Measurements from ENCODE around the gene CDKAL1.
"Not testable (repeated sequence)": the region's sequence is repeated elsewhere in the genome, so short reads cannot be mapped to it uniquely, and the experiment has no call there.

CDKAL1 gene

DNA sequence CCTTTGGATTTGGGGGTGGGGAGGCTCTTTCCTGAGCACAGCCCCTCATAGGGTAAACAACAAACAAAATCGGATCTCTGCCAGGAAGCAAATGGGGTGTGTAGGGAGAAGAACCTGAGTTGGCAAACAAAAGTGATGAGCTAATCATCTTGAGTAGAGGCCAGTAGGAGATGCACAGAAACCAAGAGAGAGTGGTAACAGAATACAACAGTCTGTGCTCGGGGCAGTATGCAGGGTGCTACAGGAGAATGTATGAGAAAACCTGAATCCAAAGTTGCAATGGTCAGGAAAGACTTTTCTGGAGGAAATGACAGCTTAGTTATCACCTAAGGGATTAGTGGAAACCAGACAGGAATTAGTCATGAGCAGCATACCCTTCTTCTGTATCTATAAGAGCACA is 177.8 kb downstream of the CDKAL1 start:
- no peak for DNase-seq

DNA sequence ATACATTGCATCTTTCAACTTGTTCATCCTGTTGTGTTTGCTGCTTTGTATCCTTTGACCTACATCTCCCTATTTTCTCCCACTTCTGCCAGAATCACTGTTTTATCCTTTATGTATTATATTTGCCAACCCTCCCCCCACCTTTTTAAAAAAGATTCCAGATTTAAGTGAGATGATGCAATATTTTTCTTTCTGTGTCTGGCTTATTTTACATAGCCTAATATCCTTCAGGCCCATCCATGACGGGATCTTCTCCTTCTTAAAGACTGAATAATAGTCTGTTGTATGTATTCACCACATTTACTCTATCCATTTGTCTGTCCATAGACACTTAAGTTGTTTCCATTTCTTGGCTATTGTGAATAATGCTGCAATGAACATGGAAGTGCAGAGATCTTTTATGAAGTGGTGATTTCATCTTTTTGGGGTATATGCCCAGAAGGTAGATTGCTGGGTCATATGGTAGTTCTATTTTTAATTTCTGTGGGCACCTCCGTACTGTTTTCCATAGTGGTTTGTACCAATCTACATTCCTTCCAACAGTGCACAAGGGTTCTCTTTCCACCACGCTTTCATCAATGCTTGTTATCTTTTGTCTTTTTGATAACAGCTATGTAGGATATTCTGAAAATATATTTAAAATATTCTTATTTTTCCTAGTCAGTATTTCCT is 181.0 kb downstream of the CDKAL1 start:
- no peak for DNase-seq

DNA sequence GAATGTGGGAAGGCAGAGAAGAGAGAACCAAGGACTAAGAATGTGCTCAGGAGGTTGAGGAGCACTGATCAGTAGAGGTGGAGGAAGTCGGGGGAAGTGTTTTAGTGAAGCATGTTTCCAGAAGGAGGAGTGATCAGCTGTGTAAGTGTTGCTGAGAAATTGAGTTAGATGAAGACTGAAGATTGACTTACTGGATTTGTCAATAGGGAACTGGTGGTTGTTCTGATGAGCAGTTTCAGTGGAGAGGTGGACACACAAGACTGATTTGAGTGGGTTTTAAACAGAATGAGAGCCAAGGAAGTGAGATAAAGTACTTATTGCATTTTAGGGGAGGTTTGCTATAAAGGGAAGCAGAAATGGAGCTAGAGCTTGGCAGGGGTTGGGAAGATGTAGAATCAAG is 182.6 kb downstream of the CDKAL1 start:
- no peak for DNase-seq

DNA sequence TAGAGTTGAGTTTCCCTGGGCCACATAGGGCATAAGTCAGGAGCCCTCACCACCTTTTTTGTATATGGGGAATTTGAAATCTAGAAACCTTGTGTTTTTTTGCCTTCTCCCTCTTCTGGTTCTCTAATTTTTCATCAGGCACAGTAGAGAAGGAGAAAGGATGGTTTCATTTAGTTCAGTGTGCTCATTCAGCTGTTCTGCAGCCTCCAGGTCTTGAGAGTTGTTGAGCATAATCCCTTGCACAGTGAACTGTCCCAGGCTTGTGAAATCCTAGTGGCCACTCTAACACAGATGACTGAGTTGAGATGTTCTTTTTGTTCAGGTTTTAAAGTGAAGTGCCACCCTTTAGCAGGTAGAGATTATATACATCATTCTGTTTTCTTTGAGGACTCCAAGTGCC is 183.5 kb downstream of the CDKAL1 start:
- no peak for DNase-seq

DNA sequence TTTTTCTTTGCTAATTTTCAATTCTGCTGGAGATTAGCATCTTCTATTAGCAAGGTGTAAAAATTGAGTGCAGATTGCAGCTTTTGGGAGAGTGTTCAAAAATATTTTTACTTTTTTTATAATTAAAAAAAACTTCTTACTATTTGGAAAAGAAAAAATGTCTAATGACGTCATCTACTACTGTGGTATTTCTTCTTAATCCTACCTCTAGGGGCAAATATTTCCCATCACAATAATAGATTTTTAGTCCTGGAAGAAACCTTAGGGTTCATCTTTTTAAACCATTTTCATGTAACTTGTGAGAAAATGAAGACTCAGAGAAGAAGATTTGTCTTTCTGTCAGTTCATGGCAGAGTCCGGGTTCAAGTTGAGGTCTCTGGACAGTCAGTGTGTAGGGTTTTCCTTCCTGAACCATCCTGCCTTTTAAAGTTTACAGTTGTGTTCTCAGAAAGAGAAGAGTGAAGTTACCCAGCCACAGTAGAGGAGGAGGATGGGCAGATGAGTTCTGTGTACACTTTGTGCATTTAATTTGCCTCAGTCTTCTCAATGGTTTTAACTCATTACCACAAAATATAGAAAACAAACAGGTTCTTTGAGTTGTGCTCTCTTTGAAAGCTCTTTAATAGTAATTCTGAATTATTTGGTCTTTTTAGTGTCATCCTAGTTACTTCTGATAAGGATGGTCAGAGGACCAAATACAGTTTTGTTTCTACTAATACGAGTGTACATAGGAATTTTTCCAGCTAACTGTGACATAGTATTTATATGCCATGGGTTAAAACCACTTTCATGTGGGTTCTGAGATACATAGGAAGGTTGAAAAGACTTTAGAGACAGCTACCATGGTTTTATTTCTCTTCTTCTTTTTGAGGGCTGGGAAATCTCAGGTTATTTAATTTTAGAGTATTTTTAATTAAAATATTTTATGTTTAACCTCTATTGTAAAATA is 184.7 kb downstream of the CDKAL1 start:
- DNase-seq, result no peak

DNA sequence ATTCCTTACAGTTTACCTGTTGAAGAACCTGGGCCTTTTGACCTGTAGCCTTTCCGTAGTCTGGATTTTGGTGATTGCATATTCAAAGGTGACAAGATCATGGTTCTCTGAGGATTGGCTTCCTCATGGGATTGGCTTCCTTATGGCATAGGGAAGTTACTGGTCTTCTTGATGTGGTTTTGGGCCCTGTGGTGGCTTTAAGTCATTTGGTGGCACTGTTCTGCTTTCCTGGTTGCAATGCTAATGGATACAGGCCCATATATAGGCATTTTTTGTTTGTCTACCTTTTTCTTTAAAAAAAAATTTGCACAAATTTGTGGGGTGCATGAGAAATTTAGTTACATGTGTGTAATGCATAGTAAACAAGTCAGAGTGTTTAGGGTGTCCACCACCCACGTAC is 185.7 kb downstream of the CDKAL1 start:
- no peak for DNase-seq

DNA sequence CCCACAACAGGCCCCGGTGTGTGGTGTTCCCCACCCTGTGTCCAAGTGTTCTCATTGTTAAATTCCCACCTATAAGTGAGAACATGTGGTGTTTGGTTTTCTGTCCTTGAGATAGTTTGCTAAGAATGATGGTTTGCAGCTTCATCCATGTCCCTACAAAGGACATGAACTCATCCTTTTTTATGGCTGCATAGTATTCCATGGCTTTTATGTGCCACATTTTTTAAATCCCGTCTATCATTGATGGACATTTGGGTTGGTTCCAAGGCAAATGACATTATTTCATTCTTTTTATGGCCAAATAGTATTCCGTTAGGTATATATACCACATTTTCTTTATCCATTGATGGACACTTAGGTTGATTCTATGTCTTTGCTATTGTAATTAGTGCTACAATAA is 186.9 kb downstream of the CDKAL1 start:
- DNase-seq, result not testable (repeated sequence)

DNA sequence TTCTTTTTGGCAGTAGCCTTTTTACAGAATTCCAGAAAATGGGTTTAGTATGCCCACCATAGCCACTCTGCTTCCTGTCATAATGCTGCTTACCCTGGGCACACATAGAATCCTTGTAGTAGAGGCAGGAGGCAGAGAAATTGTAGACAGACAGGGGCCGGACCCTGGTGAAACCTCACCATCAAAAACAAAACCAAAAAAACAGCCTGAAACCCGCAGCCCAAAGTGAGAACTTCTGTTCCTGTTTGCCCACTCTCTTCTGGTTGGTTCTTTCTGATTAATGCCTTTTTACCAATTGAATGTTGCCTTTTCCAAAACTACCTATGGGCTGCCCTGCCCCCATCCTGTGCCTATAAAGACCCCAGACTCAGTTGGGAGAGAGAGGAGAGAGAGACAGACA is 188.2 kb downstream of the CDKAL1 start:
- no peak for DNase-seq

DNA sequence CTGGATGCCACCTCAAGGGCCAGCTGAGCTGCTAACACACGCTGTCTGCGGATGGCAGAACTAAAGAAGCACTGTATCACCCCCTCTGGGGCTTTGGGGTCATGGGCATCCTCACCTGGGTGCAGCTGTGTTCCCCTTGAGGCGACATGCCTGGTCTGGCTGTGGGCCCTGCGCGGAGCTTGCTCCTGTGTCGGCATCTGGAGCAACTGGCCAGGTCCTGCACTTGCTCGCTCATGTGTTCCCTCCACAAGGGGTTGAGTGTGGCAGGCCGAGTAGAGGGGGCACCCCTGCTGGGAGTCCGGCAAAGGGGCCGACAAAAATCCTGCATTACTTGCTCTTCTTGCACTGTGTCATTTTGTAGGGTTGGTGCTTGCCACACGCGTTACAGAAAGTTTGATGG is 189.0 kb downstream of the CDKAL1 start:
- DNase-seq, result no peak

DNA sequence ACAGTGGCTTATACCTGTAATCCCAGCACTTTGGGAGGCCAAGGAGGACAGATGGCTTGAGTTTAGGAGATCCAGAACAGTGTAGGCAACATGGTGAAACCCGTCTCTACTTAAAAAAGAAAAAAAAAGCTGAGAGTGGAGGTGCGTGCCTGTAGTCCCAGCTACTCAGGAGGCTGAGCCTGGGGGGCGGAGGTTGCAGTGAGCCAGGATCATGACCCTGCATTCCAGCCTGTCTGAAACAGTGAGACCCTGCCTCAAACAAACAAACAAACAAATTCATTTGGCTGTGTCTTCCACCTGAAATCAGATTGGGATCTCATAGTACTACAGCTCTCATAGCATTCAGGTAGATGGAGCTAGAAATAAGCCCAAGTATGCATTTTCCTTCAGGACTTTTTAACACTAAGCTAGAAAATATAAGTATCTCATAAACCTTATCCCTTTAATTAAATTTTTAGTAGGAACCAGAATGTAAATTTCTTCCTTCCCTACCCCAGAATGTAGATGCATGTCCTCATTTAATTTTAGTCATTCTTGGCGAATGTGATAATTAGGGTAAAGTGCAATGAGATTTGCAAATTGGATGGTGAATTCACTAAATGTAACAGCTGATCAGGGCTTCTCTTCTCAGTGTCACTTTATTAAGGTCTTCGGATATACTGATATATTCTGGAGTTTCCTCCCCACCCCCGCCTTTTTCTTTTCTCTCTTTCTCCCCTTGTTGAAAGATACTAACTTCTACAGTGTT is 190.4 kb downstream of the CDKAL1 start:
- no peak for DNase-seq

DNA sequence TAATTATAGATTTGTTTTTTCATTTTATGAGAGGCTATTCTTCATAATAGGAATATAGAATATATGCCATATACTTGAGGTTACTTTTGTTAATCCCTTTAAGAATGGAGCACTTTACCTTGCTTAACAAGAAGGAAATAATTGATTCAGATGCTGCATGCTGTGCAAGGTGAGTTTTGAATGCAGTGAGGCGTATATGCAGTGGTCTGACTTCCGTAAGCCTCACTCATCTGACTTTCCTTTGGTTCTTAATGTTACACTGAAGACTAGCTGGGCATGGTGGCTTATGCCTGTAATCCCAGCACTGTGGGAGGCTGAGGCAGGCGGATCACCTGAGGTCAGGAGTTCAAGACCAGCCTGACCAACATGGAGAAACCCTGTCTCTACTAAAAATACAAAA is 191.0 kb downstream of the CDKAL1 start:
- DNase-seq, result not testable (repeated sequence)

DNA sequence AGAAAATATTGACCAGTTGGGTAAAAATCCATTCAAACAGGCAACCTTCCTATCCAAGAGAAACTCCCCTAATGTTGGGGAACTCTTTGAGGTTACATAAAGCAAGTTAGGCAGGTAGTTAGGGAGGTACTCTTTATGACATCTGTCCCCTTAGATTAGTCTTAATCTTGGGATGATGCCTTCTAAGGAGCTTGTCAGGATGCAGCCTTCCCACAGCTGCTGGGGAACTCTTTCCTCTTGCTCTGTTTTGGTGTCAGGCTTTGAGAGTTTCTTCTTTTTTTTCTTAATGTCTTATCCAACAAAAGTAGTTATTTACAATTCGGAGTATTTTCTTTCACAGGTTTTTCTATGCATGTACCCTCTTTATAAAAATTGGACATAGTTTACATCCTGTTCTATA is 194.8 kb downstream of the CDKAL1 start:
- DNase-seq, result no peak

DNA sequence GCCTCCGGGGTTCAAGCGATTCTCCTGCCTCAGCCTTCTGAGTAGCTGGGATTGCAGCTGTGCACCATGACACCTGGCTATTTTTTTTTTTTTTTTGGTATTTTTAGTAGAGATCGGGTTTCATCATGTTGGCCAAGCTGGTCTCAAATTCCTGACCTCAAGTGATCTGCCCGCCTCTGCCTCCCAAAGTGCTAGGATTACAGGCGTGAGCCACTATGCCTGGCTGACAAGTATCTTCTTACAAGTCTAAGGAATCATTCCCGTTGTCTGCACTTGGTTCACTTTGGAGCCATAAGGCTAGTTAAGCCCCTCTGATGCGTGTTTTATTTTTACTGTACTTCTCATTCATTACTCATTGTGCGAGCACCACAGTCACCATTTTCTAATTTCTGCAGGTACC is 198.1 kb downstream of the CDKAL1 start:
- DNase-seq, result not testable (repeated sequence)

DNA sequence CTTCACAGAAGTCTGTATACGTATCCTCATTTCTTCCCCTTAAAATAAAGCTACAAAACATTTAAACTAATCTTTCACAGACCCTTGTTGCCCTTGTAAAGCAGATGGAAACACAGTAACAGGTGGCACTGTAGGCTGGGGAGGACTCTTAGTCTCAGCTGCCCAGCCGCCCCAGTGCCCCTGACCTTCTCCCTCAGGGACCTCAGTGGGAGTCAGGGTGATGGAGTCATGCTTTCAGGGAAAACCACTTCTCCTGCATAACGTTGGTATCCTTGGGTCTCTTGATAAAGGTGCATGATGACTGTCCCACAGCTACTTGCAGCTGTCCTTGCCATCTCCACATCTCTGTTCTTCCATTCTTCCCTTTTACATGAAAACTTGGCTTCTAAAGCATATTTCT is 198.6 kb downstream of the CDKAL1 start:
- no peak for DNase-seq

DNA sequence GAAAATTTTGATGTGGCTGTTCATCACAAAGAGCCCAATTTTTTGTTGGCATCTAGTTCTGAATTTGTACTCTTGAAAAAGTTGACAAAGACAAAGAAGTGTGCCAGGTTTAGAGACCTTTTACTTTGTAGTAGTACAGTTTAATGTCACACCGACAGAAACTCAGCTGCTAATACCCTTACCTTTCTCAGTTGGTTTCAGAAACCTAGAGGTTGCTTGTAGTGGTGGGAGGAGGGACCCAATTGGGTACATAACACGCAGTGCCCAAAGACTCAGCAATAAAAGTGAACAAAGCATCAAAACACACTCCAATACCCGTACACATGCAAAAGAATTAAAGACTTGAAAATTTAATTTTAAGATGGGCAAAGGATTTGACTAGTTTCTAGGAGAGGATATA is 203.7 kb downstream of the CDKAL1 start:
- DNase-seq, result no peak

DNA sequence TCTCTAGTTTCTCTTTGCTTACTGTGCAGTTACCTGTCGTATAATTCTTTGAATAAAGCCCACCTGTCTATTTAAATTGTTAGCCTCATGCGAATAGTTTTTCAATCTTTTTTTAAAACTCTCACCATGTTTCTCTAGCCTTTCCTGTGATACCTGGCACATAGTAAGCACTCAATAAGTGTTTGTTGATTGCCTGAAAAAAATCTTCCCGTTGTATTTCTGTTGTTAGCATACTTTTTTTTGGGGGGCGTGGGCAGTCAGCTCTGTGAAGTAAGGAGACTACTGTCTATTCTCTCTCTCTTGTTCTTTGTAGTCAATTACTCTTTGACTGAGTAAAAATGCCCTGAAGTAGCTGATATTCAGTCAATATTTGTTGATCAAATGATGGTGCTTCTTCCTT is 205.8 kb downstream of the CDKAL1 start:
- DNase-seq, result no peak

DNA sequence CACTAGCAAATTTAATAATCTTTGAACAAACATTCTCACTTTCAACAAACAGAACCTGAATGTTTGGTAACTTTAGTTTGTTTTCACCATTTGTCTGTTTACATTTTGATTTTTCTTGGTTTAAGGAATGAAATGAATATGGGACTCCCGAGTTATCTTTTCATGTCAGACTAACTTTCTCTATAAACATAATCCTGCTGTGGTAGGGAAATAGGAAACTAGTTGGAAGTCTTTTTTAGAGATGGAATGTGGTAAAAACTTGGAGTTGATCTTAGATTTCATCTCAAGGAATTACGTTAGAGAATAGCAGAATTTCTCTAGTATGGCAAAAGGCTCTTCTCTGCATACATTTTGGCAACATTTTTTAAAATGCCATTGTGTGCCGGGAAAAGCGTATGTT is 206.5 kb downstream of the CDKAL1 start:
- no peak for DNase-seq

DNA sequence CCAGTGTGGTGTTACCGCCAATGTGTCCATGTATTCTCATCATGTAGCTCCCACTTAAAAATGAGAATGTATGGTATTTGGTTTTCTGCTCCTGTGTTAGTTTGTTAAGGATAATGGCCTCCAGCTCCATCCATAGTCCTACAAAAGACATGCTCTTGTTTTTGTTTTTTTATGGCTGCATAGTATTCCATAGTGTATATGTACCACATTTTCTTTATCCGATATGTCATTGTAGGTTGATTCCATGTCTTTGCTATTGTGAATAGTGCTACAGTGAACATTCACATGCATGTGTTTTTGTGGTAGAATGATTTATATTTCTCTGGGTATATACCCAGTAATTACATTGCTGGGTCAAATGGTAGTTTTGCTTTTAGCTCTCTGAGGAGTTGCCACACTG is 207.2 kb downstream of the CDKAL1 start:
- no peak for DNase-seq

DNA sequence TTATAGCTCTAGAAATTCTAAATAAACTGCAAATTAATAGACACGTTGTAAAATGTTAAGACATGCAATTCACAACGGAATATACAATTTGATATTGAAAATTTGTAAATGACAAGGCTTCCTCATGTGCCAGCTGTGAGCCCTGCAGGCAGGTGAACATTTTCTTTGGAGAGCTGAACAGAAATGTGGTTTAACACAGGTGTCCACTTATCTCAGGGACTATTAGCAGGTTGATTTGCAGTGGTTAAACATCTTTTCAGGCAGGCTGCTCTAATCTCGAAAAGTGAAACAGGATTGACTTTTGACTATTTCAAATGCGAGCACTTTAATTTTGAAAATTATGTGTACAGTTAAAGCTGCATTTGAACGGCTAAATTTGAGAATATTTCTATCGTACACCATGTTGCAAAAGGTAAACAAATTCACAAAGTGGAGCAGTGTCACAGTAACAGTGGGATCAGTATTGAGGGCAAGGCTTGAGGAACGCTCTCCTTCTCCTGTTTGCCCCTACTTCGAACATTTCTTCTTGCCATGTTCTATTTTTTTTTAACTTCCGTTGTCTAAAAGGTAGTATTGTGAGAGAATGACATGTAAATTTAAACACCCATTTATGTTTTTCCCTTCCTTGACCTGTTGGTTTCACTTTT is 210.8 kb downstream of the CDKAL1 start:
- no peak for DNase-seq

DNA sequence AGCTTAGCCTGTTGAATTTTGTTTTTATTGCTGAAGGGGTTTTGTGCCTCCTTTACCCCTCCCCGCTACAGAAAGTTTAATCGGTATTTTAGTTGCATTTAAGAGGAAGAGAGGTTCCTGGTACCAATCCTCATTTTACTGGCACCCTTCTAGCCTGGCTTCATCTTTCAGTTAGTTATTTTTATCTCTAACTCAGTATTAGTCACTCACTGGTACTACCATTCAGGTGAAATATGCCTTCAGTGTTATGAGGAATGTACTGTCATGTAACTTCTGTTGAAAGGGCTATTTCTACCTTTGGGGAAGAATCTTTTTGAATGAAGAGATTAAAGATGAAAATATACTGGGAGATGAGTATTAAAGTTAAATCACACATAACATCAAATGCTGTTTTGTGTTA is 211.8 kb downstream of the CDKAL1 start:
- no peak for DNase-seq

DNA sequence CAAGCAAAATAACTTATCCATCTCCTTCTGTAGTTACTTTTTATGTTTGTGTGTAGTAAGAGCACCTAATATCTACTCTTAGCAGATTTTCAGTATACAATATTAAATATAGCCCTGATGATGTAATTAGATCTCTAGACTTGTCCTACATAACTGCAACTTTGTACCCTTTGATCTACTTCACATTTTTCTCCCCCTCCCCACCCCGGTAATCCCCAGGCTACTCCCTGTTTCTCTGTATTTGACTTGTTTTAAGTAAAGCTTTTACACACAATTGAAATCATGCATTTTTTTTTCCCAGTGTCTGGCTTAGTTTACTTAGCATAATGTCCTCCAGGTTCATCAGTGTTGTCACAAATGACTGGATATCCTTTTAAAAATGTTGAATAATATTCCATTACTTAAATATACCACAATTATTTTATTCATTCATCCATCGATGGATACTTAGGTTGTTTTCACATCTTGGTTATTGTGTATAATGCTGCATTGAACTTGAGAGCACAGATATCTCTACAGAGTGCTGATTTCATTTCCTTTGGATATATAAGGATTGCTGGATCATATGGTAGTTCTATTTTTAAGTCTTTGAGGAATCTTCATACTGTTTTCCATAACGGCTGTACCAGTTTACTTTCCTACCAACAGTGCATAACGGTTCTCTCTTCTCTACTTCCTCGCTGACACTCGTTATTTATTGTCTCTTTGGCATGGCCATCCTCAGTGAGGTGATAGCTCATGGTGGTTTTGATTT is 212.7 kb downstream of the CDKAL1 start:
- no peak for DNase-seq

DNA sequence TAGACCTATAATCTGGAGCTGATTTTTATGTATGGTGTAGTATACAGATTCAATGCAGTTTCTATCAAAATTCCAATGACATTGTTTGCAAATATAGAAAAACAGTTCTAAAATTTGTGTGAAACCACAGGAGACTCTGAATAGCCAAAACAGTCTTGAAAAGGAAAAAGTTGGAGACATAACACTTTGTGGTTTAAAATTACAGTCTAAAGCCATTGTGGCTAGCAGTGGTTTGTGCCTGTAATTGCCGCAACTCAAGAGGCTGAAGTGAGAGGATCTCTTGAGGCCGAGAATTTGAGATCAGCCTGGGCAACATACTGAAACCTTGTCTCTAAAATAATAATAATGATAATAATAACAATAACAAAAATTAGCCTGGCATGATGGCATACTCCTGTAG is 213.7 kb downstream of the CDKAL1 start:
- DNase-seq, result no peak
